Colon (tissue), 2 donors: ENCODE measurements around the gene LCK.
"Not testable (repeated sequence)": the region's sequence is repeated elsewhere in the genome, so short reads cannot be mapped to it uniquely, and the experiment has no call there.

Experiments
- FAIRE-seq: peaks from 2 replicates; lab custom pipeline; 2012; peaks lifted over from hg19 to GRCh38; lab: Jason Lieb, UNC
- donor health status: control.
- donor health status: control.

Gene LCK

DNA sequence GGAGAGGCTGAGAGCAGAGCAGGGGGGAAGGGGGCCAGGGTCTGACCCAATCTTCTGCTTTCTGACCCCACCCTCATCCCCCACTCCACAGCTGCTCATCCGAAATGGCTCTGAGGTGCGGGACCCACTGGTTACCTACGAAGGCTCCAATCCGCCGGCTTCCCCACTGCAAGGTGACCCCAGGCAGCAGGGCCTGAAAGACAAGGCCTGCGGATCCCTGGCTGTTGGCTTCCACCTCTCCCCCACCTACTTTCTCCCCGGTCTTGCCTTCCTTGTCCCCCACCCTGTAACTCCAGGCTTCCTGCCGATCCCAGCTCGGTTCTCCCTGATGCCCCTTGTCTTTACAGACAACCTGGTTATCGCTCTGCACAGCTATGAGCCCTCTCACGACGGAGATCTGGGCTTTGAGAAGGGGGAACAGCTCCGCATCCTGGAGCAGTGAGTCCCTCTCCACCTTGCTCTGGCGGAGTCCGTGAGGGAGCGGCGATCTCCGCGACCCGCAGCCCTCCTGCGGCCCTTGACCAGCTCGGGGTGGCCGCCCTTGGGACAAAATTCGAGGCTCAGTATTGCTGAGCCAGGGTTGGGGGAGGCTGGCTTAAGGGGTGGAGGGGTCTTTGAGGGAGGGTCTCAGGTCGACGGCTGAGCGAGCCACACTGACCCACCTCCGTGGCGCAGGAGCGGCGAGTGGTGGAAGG is 23.7 kb downstream of the LCK start:
- FAIRE-seq: no peak

GRCh38 chr1:32275424-32275823 is 24.4 kb downstream of the LCK start:
- no peak for FAIRE-seq

GRCh38 chr1:32276032-32276782 is 25.1 kb downstream of the LCK start:
- no peak for FAIRE-seq

GRCh38 chr1:32284777-32285176 is 33.7 kb downstream of the LCK start:
- not testable (repeated sequence) for FAIRE-seq

- no peak for FAIRE-seq
These were observed 34.6 kb downstream of the LCK start for GRCh38 chr1:32285658-32286057.

DNA sequence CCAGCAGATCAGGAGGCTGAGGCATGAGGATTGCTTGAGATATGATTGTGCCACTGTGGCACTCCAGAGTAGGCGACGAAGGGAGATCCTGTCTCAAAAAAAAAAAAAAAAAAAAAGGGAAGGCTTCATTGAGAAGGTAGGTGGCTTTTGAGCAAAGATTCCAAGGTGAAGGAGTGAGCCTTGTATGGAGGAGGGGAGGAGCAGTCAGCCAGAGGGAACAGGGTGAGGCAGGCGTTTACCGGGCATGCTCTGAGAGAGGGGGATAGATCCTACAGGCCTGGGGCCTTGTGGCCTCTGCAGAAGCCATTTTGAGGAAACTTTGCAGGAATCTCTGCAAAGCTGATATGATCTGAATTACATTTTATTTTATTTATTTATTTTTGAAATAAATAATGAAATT is 35.7 kb downstream of the LCK start:
- FAIRE-seq: no peak

DNA sequence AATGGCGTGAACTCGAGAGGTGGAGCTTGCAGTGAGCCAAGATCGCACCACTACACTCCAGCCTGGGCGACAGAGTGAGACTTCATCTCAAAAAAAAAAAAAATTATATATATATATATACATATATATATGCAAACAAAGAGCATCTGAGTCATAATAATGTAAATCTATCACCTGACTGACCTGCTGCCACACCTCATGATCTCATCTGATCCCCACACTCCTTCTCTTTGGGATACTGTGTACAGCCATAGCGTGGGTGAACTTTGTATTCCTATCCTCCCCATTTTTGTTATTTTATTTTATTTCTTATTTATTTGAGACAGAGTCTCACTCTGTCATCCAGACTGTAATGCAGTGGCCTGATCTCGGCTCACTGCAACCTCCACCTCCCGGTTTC is 38.2 kb downstream of the LCK start:
- FAIRE-seq: no peak

GRCh38 chr1:32291145-32291707 is 40.2 kb downstream of the LCK start:
- FAIRE-seq: no peak

DNA sequence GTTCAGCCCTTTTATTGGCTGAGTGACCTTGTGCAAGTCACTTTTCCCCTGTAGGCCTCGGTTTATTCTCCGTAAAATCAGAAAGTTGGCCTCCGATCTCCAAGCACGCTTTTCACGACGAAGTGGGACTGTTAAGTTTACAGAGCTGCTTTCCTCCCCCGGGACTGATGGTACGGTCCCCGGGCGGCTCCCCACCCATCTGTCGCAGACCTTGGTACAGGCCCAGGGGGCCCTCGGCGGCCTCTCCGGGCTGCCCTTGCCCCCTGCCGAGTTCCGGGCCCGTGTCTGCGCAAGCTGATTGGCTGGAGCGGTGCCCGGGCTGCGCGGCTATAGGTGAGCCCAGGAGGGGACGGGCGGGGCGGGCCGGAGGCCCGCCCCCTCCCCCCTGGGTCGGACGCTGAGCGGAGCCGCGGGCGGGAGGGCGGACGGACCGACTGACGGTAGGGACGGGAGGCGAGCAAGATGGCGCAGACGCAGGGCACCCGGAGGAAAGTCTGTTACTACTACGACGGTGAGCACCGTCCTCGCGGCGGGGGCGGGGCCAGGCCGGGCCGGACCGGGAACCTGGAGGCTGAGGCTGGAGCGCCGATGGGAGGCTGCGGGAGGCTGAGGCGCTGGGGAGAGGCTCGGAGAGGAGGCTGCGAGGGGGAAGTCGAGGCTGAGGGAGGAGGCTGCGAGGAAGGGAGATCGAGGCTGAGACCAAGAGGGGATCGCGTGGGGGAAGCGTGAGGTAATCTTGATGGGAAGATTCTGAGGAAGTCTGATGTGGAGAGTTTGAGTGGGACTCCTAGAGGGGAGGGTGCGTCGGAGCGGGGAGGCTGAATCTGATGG is 40.9 kb downstream of the LCK start, which contains the start of gene HDAC1:
Gene HDAC1, plus strand, starts transcription at position 376 of the 831 bp plus-strand sequence. Its CDS starts 87 bp downstream, at position 463.
- FAIRE-seq: no peak

GRCh38 chr1:32298211-32298610 is 47.1 kb downstream of the LCK start:
- not testable (repeated sequence) for FAIRE-seq

DNA sequence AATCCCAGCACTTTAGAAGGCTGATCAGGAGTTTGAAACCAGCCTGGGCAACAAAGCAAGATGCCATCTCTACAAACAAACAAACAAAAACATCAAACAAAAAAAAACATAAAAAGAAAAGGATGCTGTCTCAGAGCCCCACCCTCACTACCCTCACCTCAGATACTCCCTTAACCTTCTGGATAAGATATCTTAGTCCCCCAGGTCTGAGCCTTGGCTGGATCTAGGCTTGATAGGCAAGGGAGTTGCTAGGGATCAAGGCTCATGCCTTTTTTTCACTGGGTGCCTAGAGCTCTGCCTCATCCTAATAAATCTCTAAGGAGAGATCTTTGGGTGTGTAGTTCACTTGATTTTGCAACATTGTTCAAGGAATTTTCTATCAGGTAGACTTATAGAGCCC is 48.3 kb downstream of the LCK start:
- no peak for FAIRE-seq

GRCh38 chr1:32303358-32303757 is 52.3 kb downstream of the LCK start:
- FAIRE-seq: no peak

DNA sequence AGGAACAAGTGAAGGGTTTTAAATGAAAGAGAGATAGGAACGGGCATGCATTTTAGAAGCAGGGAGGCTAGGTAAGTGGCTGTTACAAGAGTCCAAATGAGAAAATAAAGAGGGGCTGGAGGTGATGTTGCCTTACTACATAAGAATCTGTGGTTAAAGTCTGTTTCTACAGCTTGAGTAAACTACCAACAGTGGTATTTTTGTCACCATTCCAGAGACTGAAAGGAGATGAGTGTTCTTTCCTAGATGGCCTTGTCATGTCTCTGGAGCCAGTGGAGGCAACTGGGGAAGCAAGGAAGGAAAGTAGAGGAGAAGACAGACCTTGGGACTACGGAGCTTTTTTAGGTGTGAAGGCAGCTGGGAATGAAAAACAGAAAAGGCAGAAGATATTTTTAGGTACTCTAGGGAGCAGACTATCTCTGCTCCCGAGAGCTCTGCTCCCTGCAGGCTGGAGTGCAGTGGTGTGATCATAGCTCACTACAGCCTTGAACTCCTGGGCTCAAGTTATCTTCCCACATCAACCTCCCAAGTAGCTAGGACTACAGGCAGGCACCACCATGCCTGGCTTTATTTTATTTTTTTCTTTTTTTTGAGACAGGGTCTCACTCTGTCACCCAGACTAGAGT is 53.0 kb downstream of the LCK start:
- FAIRE-seq: no peak

DNA sequence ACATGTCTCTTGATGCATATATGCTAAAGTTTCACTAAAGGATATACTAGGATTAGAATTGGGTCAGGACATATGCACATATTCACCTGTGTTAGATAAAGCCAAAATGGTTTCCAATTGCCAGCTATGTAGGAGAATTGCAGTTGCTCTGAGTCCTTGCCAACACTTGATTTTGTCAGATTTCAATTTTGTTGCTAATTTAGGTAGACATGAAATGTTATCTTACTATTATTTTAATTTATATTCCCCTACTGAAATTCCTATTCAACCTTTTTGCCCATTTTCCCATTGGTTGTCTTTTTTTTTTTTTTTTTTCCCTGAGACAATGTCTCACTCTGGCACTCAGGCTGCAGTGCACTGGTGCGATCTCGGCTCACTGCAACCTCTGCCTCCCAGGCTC is 54.2 kb downstream of the LCK start:
- no peak for FAIRE-seq

DNA sequence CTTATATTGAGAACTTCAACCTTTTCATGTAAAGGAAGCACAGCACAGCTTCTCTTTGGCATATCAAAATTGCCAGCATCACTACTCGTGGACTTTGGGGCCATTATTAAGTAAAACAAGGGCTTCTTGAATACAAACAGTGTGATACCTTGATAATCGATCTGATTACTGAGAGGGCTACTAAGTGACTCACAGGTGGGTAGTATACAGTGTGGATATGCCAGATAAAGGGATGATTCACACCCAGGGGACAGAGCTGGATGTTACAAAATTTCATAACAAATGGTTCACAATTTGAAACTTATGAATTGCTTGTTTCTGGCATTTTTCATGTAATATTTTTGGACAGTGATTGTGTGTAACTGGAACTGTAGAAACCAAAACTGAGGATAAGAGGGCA is 56.3 kb downstream of the LCK start:
- no peak for FAIRE-seq

- no peak for FAIRE-seq
These were observed 58.9 kb downstream of the LCK start for GRCh38 chr1:32309960-32310359.

GRCh38 chr1:32311709-32312393 is 60.8 kb downstream of the LCK start:
- no peak for FAIRE-seq

DNA sequence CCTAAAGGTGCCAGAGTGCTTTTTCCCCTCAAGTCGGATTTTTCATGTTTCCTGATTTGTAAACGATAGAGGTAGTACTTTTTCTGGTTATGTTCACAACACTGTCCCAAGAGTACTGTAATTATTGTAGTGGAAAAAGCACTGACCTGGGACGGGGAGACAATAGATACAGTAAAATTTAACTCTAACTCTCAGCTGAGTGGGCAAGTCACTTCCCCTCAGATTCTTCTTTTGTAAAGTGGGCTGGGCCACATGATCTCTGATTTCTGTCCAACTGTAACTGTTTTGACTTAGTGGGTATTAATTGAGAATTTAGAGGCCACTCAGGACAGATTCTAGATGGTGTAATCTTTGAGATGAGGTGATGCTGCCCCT is 65.8 kb downstream of the LCK start:
- no peak for FAIRE-seq

DNA sequence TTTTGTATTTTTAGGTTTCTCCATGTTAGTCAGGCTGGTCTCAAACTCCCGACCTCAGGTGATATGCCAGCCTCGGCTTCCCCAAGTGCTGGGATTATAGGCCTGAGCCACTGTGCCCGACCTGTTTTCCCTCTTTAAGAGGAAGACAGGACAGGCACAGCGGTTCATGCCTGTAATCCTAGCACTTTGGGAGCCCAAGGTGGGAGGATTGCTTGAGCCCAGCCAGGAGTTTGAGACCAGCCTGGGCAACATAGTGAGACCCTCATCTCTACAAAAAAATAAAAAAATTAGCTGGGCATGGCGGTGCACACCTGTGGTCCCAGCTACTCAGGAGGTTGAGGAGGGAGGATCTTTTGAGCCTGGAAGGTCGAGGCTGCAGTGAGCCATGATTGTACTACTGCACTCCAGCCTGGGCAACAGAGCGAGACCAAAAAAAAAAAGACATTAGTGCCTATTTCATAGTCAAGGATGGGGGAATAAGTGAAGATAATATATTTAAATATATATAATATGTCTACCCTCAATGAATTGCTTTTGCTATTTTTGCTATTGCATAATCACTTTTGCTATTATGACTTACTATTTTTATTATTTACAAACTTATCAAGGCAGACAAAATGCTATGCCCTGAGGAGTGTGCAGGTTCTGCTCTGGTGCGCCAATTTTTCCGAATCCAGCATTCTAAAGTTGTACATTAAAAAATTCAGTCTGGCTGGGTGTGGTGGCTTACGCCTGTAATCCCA is 67.2 kb downstream of the LCK start:
- FAIRE-seq: no peak

- FAIRE-seq: no peak
These were observed 70.7 kb downstream of the LCK start for GRCh38 chr1:32321712-32322291.
